Fibroblast of gingiva (primary cell): ENCODE measurements around the gene TSPAN11.
"Not testable (repeated sequence)": the region's sequence is repeated elsewhere in the genome, so short reads cannot be mapped to it uniquely, and the experiment has no call there.

Source experiments
- DNase-seq: peaks from one replicate; pipeline ENCODE4 v3.0.0-alpha.2; 2011; ENCODE audit warnings: low read depth

Gene TSPAN11

DNA sequence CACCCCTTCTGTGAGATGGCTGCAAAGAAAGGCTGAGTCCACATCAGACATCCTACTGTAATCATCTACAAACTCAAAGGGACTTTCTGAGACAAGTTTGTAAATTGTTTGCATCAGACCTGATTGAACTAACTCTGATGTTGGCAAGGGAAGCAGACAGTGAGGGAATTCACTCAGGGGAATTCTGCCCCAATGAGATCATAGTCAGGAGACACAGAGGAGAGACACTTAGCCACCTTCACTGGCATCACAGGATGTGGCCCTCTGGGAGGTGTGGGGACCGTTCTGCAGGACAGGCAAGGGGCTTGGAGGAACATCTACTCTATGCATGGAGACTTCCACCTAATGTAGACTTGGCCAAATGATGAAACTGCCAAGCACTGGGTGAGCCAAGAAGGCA is 76.5 kb downstream of the TSPAN11 start:
- peak; percentile 33 for DNase-seq

DNA sequence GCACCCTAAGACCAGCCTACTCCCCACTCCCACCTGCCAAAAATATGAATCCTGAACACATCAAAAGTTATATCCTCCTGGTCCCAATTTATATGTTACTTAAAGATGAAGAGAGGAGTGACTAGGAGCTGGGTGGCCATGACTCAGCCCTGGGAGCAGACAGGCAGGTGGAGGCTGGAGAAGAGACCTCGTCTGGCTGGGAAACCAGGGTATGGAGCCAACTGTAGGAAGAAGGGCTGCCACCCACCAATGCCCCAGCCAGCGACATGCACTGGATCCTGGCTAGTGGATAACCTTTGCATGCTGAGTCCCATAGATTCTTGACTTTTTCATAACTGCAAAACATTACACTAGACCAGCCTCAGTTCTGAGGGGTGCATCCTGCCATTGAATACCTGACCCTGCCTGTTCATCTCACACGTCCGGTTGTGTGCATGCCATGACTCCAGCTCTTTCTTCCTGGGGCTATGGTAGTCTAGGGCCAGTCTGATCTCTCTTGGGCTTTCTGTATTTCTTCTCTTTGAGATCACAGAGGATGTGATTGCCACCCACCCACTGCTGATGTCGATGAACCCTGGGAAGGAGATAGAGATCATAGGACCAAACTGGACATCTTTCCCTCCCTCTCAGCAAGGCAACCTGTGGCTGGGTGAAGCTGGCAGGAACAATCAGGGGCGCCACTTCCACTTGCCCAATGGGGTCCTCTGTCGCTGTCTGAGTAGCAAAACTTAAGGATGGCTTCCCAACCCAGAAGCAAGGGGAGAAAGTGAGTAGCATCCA is 77.5 kb downstream of the TSPAN11 start:
- DNase-seq, result no peak

DNA sequence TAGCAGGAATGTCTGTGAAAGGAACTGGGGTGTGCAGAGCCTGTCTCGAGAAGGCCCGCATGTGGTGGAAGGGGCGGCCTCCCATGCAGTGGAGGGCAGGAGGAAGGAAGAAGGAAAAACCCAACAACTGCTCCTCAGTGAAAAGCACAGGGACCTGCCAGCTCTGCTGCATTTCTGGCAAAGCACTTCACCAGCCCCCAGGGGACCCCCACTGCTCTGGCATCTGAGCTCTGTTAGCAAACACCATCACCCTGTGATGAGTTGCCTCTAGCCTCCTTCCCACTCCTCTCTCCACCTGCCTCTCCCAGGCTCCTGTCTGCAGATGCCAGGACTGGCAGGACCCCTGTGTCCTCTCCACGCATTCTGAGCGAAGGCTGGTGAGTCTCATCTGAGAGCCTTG is 78.1 kb downstream of the TSPAN11 start:
- DNase-seq, result no peak

DNA sequence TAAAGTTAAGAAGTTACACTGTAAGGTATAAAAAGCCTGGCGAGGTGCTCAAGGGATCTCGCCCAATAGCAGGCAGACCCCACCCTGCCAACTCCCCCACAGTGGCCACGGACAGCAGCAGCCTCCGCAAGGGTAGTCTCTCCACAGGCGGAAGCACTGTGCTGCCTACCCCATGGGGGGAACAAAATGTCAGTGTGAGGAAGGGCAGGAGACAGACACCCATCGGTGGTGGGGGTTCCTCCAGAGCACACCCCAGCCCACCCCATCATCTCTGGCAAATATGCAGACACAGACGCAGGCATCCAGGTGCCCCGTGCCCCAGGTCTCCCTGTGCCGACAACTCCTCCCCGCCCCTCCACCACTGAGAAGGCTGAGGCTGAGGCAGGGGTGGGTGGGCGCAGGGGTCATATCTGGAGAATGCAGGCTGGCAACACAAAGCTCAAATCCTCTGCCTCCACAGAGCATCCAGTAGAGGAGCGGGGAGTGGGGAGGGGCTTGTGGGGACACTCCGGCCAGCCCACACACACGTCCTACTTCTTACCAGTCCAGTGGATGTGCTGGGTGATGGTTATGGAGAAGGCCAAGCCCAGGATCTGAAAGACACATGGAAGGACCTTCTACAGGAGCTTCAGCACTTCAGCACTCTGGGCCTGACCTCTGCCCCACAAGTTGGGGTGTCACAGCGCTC is 78.9 kb downstream of the TSPAN11 start:
- no peak for DNase-seq

DNA sequence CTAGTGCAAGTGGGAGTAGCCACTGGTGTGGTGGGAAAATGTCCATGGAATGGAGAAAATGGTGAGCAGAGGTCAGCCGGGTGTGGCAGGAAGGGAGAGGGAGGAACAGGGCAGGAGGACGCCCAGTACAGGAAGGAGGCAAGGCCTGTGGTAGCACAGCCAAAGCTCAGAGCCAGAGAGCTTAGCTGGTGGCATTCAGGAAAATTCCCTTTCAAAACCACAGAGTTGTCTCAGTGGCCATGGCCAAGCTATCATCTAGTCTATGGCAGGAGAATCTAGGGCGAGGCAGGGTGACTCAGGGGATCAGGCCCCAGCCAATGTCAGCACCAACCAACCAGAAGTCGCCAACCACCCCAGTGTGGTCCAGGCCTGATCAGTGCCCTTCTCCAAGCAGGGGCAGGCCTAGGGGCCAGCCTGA is 79.4 kb downstream of the TSPAN11 start:
- DNase-seq, result peak; percentile 68

DNA sequence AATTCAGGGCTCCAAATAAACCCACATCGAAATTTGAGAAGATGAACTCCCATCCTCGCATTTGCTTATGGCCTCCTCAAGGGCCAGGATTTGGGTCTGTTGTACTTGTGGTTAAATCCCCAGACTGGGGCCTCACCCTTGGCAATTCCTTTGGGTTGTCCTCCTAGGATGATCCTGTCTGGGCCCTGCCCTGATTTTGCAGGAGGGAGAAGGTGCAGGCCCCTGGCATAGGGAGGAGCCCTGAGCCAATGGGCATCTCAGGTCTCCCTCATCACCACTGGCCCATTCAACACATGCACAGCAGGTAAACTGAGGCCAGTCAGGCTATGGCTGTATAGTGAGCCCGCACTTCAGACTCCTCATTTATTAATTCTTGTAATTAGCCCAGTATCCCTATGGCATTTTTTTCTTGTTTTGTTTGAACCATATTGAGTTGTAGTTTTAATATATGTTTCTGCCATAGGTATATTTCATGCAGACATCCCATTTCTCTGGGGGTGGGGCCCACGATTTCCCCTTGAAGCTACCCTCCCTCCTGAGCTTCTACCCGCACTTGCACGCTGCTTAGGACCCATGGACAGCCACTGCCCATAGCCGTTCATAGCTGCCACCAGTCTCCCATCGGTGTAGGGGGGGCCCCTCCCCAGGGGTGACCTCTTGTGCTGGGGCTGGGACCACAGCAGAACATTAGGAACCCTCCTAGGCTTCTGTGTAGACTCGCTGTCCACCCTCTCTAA is 80.0 kb downstream of the TSPAN11 start:
- DNase-seq, result no peak

DNA sequence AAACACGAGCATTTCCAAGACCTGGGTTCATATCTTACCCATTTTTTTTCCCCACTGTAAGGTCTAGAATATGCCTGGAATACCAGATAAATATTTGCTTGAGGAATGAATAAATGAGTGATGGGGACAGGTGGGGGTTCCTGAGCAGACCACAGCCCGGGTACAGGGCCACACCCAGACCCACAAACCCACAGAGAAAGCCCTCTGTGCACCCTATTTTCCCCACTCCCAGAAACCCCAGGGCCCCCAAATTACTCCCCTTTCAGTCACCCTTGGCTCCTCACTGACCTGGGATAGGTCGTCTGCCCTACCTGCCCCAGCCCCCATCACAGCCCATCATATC is 80.6 kb downstream of the TSPAN11 start:
- no peak for DNase-seq

DNA sequence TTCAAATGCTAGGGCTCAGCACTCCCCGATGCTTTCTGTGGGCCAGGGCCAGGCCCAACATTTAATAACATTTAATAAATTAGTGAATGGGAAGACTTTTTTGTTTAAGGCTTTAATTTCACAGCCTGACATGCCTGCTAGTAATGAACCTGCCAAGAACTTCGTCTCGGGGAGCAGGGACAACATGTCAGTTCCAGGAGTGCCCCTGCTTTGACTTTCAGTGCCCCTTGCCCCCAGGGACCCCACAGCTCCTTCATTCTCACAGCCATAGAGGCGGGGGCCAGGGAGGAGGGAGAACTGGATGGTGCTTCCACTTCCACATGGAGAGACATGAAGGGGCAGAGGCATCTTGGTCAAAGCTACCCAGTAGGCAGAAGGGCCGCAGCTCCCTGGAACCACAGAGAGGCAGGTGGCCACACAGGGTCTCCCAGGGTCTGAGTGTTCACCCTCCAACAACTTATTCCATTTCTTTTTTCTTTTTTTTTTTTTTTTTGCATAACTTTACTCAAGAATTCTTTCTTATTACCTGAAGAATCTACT is 81.2 kb downstream of the TSPAN11 start:
- DNase-seq, result no peak

DNA sequence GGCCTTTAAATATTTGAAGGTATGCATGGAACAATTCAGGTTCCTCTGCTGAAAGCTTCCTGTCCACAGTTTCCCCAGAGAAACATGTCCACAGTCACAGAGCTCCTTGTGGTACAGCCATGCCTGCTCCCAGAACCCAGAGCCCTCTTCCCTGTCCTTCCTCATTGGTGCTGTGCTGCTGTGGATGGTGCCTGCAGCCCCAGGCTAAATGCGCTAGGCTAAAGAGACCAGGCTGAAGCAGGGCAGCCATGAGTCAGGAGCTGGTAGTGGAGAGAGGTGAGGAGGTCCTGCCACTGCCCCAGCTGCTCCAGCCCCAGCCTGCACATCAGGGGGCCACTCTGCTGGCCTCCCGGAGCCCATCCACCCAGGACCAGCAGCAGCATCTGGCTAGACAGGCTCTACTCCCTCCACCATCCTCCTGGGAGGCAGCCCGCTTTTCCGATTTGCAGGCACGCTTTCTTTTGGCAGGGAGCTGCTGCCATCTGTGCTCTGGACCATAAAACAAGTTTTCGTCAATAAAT is 81.8 kb downstream of the TSPAN11 start:
- no peak for DNase-seq

DNA sequence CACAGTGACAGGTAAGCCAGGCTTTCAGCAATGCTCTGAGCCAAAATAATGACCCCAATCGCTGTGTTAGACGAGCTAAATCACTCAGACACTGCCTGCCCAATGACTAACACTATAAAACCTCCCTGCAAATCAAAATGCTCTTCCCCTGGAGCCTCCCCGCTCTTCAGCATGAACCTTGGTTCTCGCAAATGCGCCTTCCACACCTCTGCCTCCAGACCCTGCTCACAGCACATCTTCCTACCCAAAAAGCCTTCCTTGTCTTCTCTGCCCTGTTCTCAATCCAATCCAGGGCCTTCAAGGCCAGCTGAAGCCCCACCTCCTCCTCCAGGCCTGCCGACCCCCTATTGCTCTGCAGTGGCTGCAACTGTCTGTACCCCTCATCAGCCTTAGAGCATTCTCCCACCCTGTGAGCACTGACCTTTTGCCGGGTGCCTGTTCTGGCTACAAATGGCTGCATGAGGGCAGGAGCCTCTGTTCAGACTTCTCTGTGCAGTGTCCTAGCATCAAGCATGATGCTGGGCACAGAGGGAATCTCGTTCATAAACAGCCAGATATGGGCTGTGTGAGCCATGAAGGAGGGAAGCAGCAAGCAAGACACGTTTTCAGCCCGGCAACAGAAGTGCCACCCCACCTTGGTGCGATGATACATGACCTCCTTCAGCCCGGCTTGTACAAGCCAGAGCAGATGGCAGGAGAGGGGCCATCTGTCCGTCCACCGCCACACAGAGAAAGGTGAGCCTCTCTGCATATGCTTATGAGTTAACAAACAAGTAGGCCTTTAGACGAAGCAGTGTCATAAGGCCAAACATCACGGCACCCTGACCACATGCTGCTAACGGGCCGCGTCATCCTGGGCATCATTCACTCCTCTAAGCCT is 82.7 kb downstream of the TSPAN11 start:
- DNase-seq, result no peak

DNA sequence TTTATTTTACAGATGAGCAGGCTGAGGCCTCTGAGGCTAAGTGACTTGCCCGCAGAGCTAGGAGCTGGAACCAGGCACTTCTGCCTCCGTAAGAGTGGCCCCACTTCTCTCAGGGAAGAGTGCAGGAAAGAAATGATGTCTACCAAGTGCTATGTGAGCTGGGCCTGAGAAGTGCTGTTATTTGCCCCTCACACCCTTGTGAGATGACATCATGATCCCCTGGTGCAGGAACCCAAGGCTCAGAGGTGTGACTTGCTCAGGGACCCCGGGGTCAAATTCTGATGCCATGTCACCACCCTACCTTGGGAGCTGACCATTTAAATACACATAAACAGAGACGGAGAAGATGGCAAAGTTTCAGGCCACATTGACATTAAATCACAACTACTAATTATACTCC is 83.4 kb downstream of the TSPAN11 start:
- no peak for DNase-seq

DNA sequence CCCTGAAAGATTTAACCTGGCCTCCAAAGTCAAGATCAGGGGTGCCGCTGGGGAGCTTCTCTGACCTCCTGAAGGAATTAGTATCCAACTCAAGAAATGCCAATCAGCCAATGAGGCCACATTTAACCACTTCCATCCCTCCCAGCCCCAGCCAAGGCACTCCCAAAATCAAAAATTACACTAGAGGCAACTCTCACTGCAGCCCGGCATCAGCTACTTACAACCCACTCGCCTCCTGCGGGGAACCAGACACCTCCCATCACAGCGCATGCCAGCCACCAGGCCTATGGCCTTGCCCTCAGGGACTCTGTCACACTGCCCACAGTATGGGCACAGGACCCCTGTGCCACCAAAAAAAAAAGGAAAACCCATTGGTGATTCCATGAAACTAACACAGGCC is 84.8 kb downstream of the TSPAN11 start:
- no peak for DNase-seq

DNA sequence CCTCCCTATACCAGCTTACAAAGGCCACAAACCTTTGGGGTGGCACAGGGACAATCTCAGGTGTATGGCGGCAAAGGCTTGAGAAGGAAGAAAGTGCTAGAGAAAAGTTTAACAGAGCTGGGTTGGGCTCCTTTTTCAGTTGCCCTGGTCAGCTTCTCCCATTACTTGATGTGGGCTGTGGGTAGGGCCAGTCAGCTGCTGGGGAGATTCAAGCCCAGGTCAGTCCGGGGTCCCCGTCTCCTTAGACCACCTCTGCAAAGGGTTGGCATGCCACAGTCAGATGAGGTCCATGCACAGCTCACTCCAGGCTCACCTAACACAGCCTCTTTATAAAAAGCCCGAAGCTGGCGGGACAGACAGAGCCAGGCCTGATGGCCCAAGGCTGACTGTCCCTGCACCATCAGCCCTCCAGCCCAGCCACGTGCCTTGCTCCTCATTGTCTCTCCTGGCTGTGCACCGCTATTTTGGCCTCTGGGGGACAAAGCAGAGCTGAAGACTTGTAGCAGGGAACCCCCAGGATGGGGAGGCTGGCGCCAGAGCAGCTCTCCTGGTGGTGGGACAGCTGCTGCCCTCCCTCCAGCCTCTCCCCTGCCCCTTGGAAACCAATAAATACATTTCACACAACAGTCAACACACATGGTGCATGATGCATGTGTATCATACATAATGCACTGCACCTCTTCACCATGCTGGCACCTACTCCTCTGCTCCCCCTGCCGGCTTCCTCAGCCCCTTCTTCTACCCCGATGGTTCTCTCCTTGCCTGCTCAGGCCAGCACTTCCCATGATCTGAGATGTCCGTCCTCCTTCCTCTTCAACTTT is 85.4 kb downstream of the TSPAN11 start:
- DNase-seq, result no peak

DNA sequence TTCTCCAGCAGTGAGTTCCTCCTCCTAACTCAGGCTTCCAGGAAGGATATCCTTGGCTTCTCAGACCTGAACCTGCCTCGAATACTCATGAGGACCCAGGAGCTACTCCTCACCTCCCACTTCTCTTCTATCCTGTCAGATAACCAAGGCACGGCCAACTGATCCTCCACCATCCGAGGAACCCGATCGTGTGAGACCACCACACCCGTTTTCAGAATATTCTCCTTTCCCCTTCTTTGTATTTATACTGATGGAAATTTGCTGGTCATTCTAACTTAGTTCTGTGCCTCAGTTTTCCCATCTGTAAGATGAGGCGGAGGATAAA is 86.0 kb downstream of the TSPAN11 start:
- not testable (repeated sequence) for DNase-seq

DNA sequence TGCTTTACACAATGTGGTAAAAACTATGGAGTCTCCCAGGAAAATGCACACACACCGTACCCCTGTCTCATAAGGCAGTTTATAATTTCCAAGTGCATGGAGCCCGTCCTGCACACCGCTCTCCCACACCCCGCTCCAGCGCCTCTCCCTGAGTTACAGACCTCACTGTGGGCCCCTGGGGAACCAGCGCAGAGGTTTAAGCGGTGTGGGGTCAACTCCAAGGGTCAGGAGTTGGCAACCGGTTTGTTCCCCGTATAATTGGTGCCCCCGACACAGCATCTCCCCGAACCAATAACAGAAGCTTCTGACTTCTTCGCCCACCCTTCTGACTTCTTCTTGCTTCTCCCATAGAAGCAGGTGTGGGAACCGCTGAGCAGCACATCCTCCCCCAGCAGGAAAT is 88.7 kb downstream of the TSPAN11 start:
- DNase-seq, result no peak

DNA sequence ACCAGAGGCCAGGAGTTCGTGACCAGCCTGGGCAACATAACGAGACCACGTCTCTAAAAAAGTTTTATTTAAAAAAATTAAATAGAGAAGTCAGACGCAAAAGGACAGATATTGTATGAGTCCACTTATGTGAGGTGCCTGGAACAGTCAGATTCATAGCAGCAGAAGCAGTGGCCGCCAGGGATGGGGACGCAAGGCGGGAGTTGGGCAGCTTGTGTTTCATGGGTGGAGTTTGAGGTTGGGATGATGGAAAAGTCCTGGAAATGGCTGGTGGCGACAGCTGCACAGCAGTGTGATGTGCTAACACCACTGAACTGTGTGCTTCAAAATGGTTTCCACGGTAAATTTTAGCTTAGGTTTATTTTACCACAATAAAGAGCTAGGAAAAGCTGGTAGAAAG is 89.5 kb downstream of the TSPAN11 start:
- no peak for DNase-seq

DNA sequence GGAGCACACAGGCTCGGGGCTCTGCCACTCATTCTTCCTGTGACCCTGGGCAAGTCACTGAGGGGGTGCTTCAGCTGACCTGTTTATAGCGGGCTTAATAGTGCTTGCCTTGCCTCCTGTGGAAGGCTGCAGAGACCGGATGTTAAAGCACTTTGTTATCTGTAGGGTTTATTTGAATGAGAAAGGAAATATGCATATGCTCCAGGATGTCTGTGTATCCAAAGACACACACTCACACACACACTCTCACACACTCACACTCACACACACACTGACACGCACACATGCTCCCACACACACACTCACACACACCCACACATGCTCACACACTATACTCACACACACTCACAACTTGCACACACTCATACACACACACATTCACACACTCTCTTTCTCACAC is 91.0 kb downstream of the TSPAN11 start:
- DNase-seq, result no peak

DNA sequence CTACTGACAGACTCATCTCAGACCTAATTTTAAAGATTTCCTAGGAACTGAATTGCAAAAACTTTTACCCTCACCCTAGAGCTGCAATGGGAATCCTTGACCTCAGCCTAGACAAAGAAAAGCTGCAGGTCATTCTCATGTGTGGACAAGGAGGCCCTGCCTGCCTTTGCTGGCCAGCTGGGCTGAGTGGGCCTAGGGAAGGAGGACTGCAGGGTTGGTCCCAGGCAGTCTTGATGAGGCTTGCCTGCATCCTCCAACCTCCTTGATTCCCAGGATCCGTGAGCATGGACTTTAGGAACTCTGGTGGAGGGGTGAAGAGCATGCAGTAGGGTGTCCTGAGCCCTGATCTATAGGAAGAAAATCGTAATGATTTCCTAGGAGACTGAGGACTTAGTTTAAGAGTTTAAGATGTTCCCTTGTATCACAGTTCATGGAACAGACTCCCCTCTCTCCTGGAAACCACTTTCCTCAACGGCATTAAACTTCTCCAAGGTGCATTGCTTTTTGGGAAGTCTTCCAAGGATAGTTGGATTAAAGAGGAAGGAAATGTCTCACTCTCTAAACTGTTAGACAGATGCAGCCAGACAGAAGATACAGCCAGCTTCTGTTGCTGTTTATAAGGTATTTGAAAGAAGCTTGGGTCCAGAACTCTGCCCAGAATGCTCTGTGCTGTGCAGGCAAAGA is 91.7 kb downstream of the TSPAN11 start:
- DNase-seq, result no peak

DNA sequence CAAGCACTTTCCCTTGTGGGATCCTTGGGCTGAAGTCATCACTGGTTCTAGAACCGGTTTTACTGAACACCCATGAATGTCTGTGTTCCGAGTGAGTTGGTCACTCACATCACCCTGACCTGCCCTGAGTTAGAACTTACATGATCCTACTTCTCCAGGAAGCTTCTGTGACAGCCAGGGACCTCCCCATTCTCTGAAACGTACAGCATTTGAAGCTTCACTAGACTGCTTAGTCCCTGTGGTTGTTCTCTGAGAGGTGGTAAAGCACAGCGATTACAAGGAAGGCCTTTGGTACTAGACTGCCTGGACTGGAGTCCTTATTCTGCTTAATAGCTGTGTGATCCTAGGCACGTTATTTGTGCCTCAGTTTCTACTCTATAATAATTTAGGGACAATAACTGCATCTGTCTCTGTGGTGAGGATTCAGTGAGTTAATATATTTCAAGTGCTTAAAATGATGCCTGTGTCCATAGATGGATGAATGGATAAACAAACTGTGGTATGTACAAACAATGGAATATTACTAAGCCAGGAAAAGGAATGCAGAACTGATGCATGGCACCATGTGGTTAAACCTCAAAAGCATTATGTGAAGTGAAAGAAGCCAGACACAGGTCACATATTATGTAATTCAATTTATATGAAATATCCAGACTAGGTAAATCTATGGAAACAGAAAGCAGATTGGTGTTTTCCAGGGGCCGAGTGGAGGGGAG is 92.4 kb downstream of the TSPAN11 start:
- DNase-seq, result no peak

DNA sequence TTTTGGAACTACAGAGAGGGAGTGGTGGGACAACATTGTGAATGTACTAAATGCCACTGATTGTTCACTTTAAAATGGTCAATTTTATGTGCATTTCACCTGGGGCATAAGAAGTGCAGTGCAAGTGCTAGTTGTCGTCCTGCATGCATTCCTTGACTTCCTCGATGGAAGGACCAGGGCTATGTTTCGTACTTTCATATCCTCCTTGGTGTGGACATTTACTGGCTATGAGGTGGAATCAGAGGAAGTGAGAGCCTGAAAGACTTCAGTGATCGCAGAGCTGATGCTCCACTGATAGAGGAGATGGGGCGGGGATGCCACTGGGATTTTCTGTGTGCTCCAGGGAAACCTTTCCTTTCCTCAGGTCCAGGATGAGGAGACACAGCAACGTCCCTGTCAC is 93.0 kb downstream of the TSPAN11 start:
- no peak for DNase-seq
